Endothelial cell of umbilical vein (primary cell): ENCODE measurements around the gene POU2F3.
A peak's percentile ranks its signal among the peaks of the same experiment; 100 is the strongest.

ENCODE experiments used
- EZH2 ChIP-seq: IDR thresholded peaks from 2 replicates; pipeline ENCODE4 v1.6.1; 2012; ENCODE audit warnings: borderline replicate concordance, low read depth, mild to moderate bottlenecking, moderate library complexity, low read length, inconsistent platforms; ENCODE audit not compliant: severe bottlenecking
- FOS ChIP-seq: IDR thresholded peaks from 2 replicates; pipeline ENCODE4 v1.6.1; 2011; ENCODE audit warnings: mild to moderate bottlenecking, low read length, moderate library complexity, borderline replicate concordance; ENCODE audit not compliant: insufficient read depth
- POLR2AphosphoS5 ChIP-seq: IDR thresholded peaks from 2 replicates; pipeline ENCODE4 v1.6.1; 2012; ENCODE audit warnings: low read depth, mild to moderate bottlenecking, control low read depth, low read length, moderate library complexity; ENCODE audit not compliant: insufficient read depth
- TF ChIP-seq, protein P1 (sequence below), 2 donors: IDR thresholded peaks; 1 replicate in 1 of 2; 2 replicates in 1 of 2; pipeline ENCODE4 v1.5.1; 2011; ENCODE audit warnings: low read length in 2 of 2, mild to moderate bottlenecking in 2 of 2, moderate library complexity in 2 of 2, control low read depth in 1 of 2, inconsistent platforms in 1 of 2, low read depth in 1 of 2; ENCODE audit not compliant: insufficient read depth in 1 of 2; ENCODE audit errors: extremely low read depth in 1 of 2

DNA sequence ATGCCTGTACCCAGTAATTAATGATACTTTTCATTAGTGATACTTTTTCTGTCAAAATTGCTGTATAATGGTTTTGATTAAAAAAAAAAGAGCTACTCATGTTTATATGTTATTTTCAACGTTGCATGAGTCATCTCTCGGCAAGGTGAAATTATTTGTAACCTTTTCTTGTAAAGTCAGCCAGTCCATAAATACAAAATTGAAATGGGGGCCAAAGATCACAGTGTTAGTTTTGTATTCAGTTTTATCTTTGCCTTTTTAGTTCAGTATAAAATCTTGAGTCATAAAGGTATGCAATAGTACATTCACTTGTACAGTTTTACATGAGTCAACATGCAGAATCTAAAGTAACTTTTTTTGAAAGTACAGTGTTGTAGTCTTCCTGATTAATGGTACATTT, 100.6 kb downstream of the POU2F3 start:
- TF ChIP-seq, protein P1, sequence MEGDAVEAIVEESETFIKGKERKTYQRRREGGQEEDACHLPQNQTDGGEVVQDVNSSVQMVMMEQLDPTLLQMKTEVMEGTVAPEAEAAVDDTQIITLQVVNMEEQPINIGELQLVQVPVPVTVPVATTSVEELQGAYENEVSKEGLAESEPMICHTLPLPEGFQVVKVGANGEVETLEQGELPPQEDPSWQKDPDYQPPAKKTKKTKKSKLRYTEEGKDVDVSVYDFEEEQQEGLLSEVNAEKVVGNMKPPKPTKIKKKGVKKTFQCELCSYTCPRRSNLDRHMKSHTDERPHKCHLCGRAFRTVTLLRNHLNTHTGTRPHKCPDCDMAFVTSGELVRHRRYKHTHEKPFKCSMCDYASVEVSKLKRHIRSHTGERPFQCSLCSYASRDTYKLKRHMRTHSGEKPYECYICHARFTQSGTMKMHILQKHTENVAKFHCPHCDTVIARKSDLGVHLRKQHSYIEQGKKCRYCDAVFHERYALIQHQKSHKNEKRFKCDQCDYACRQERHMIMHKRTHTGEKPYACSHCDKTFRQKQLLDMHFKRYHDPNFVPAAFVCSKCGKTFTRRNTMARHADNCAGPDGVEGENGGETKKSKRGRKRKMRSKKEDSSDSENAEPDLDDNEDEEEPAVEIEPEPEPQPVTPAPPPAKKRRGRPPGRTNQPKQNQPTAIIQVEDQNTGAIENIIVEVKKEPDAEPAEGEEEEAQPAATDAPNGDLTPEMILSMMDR (IDR thresholded peaks at IDR 0.05; ENCODE audit: extremely low read depth in 1 of 2, insufficient read depth in 1 of 2, low read depth in 1 of 2, low read length in 2 of 2), result no peak
- TF ChIP-seq EZH2 (no peak), FOS (peak; percentile 61), POLR2AphosphoS5 (no peak)
